Measurements from ENCODE around the gene TMEM86A.

Gene TMEM86A

DNA sequence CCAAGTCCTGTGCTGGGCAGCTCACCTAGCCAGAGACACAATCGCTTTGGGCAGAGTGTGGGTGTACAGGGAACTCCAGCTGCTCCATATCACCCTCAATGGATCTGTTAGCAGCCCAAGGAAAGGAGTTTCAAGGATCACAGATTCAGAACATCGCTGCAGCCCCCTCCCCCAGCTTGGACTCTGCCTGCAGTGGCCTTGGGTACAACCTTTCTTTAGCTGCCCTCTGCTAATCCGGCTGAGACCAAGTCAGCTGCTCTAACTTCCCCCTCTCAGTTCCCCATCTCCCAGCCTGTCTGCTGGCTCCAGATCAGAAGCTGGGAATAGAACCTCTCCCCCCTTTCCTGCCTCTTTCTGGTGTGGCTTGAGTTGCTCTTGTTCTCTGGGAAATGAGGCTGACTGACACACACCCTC lies 1.3 kb downstream of the TMEM86A start:
- no peak for DNase-seq (ENCODE audit: extremely low read depth in 1 of 2, low read depth in 1 of 2)

DNA sequence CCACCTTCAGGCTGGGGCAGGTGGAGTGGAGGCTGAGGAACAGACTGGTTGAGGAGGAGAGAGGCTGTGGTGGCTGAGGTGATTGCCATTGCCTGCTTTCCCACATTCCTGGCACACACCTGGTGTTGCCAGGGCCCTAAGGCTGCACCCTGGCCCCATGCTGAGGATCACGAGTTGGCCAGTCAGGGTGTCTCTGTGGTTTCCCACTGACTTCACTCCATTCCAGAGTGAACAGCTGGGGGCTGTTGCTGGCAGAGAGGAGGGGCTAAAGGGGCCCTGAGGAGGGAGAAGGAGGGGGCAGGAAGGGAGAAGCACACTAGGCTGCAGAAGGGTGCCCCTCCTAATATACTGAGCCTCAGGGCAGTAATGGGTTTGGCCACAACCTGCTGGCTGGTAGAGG lies 1.8 kb downstream of the TMEM86A start:
- DNase-seq (ENCODE audit: extremely low read depth in 1 of 2, low read depth in 1 of 2): no peak

DNA sequence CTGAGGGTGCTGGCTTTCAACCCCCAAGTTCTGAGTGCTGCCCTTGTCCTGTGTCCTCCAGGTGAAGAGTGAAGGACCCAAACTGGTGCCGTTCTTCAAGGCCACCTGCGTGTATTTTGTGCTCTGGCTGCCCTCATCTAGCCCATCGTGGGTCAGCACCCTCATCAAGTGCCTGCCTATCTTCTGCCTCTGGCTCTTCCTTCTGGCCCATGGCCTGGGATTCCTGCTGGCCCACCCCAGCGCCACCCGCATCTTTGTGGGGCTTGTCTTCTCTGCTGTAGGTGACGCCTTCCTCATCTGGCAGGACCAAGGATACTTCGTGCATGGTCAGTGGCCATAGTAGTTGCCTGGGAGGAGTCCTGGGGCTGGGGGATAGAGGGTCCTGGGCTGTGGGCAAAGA lies 2.3 kb downstream of the TMEM86A start:
- no peak for DNase-seq (ENCODE audit: extremely low read depth in 1 of 2, low read depth in 1 of 2)

DNA sequence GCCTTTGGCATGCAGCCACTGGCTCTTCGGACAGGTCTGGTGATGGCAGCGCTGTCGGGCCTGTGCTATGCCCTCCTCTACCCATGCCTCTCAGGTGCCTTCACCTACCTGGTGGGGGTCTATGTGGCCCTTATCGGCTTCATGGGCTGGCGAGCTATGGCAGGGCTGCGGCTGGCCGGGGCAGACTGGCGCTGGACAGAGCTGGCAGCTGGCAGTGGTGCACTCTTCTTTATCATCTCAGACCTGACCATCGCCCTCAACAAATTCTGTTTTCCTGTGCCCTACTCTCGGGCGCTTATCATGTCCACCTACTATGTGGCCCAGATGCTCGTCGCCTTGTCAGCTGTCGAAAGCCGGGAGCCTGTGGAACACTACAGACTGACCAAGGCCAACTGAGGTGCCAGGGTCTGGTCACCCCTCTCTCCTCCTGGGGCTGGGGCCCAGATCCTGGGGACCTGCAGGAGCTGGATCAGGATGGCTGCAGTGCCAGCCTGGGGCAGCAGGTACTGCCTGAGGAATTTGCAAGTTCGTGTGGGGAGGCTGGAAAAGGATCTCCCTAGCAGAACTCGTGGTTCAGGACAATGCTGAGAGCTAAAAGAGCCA lies 3.1 kb downstream of the TMEM86A start:
- DNase-seq (ENCODE audit: extremely low read depth in 1 of 2, low read depth in 1 of 2): no peak

DNA sequence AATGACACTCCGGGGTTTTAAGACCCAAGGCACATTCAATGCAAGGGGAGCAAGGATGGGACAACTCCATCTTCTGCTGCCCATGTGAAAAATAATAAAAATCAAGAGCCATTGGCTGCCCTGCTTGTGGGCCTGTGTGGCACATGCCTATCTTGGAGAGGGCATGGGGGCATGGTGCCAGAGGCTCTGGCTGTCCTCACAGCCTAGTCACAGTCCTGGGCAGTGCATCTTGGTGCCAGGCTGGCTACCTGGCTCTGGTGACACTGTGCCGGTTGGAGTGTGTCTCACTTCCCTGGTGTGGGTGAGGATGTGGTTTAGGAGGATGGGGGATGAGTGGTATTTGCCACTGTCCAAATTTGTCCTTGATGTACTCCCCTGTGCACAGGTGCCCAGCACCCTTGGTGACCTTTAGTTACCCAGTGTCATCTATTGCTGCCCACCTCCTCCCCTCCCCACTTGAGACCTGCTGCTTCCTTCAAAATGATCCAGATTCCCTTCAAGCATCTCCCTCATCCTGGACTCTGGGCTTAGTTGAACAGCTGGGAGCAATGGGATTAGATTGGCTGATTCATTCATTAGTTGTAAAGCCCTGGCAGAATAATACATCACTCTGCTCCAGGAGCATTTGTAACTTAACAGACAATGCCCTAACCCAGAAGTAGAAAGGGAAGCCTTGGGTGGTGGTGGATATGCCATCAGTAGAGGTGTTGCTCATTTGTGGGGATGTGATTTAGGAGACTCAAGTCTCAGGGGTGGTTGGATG lies 4.6 kb downstream of the TMEM86A start:
- no peak for DNase-seq (ENCODE audit: extremely low read depth in 1 of 2, low read depth in 1 of 2)

DNA sequence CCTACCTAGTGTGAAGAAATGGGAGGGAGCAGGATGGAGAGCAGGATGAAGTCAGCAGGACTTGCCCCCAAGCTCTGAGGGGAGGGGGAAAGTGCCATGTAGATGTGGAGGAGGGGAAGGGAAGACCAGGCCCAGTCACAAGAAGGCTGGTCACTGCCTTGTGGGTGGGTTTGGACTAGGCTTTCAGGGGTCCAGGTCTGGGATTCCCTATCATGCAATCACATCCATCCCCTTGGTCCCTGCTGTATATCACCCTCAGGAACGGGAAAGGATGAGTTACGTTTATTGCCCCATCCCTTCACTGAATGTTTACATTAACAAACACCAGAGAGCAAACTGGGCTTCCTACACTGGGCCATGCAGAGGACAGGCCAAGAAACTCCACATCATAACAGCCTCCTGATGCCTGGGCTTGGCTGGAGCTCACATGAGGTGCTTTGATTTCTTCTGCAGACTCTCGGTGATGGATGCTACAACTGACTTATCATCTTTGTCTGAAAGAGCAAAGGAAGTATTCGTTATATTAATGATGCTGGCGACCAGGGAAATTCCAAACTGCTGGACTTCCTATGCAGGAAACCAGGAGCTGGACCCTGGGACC lies 5.6 kb downstream of the TMEM86A start:
- DNase-seq (ENCODE audit: extremely low read depth in 1 of 2, low read depth in 1 of 2): no peak

DNA sequence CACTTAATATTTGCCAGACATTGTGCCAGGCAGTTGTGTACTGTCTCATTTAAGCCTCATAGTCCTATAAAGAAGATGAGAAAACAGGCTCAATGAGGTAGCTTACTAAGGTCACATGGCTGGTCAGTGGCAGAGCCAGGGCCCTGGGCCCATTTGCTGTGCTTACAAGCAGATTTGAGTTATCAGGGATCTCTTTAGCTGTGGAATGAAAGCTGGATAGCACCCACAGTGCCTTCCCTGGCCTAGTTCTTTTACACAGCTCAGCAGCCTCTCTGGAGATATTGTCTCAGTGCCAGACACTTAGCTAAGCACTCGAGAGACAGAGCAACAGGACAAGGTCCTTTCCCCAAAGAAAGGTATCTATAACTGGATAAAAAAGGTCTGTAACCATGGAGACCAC lies 6.1 kb downstream of the TMEM86A start:
- DNase-seq (ENCODE audit: extremely low read depth in 1 of 2, low read depth in 1 of 2): no peak

DNA sequence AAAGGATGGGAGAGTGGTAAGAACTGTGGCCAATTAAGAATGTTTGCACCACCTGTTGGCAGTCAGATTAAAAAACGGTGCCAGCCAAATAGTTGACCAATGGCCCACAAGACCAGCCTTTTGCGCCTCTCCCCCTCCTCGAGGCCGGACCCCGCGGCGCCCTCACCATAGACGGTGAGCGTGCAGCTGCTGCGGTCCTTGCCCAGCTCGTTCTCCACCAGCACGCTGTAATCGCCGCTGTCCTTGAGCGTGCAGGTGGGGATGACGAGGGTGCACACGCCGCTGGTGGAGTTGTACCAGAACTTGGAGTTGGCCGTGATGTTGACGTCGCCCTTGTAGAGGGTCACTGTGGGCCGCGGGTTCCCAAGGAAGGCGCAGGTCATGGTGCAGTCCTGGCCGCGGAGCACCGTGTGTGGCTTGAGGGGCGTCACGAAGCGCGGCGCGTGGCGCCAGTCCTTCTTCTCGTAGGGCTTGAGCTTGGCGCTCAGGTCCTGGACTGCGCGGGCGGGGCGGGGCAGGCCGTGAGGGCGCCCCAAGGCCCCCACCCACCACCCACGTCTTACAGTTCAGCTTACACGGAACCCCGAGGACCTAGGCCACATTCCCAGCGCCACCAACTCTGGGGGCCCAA lies 7.2 kb downstream of the TMEM86A start:
- DNase-seq (ENCODE audit: extremely low read depth in 1 of 2, low read depth in 1 of 2): no peak

DNA sequence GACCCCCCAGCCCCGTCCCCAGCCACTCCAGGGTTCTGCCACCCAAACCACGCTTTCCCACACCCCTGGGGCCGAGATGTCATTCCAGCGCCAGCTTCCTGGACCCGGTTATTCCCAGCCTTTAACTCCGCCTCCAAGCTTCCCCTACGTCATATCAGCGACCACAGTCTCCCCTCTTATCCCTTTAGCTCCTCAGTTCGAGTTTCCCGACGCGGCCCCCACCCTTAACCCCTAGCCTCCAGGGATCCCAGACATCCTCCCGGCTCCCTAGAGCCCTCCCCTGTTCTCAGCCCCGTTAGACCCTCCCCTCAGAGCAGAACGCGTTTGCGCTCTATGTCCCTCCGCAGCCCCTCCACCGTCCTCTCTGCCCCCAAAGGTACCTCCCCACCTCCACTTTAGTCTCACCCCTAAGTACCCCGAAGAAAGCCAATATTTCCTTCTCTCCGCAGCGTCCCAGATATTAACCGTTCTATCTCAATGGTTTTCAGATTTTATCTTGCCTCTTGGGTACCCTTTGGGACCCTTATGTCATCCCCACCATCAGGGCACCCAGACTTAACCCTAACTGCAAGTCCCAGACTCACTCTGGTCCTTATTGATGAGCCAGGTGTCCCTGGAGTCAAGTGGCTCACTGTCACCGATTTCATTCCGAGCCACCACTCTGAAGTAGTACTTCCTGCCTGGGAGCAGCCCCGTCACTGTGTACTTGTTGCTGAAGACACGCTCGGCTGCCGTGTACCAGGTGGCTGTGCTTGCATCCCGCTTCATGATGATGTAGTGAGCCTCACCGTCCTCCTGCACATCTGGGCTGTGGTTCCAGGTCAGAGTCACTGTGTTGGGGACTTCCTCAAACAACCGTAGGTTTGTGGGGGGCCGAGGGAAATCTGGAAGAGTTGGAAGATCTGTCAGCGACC lies 8.0 kb downstream of the TMEM86A start:
- DNase-seq (ENCODE audit: extremely low read depth in 1 of 2, low read depth in 1 of 2): peak in 1 of 2 donors; percentile 35

DNA sequence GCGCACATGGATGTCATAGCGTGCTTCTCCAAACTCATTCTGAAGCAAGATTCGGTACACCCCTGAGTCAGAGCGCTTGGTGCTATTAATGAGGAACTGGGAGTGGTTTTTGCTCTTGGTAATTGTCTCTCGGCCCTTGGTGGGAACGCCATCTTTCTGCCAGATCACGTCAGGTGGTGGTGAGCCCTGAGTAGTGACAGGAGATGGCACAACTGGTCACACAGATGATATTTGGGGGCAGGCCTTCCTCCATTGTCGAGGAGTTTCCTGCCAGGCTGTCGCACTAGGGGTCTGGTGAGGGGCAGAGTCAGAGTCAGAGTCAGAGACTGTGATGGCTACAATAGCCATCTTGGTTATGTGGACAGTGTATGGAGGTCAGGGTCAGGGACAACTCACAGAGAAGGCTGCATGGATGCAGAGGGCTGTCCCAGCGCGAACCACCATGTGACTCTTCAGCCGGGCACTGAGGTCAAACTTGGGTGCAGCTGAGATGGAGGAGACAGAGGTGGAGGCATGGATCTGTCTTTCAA lies 9.3 kb downstream of the TMEM86A start:
- DNase-seq (ENCODE audit: extremely low read depth in 1 of 2, low read depth in 1 of 2): no peak

DNA sequence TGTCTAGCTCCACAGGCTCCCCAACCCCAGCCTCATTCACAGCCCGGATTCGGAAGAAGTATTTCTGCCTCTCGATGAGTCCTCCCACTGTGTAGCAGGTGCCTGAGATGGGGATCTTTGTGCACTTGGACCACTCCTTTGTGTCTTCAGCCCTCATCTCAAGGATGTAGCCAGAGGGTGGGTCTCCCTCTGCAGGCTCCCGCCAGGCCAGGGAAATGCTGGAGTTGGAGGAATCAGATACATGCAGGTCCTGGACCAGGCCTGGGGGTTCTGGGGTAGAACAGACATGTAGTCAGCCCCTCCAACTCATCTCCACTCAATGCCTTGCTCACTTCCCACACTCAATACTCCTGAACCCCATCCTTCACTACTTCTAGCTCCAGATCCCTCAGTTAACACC lies 10.8 kb downstream of the TMEM86A start:
- no peak for DNase-seq (ENCODE audit: extremely low read depth in 1 of 2, low read depth in 1 of 2)

DNA sequence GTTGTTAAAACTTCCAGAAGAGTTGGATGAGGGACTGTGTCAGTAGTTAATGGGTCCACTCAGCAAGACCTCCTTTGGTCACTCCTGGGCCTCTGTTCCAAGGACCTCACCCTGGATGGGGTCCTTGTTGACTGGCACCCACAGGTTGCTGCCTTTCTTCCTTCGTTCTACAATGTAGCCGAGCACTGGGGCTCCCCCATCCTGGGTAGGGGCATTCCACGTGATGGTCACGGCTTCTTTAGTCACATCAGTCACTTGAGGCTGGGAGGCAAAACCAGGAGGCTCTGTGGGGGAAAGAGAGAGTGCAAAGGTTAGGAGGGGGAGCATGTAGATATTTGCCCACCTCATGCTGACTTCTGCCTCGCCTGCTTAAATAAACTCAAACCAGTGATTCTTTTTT lies 12.0 kb downstream of the TMEM86A start:
- DNase-seq (ENCODE audit: extremely low read depth in 1 of 2, low read depth in 1 of 2): no peak

DNA sequence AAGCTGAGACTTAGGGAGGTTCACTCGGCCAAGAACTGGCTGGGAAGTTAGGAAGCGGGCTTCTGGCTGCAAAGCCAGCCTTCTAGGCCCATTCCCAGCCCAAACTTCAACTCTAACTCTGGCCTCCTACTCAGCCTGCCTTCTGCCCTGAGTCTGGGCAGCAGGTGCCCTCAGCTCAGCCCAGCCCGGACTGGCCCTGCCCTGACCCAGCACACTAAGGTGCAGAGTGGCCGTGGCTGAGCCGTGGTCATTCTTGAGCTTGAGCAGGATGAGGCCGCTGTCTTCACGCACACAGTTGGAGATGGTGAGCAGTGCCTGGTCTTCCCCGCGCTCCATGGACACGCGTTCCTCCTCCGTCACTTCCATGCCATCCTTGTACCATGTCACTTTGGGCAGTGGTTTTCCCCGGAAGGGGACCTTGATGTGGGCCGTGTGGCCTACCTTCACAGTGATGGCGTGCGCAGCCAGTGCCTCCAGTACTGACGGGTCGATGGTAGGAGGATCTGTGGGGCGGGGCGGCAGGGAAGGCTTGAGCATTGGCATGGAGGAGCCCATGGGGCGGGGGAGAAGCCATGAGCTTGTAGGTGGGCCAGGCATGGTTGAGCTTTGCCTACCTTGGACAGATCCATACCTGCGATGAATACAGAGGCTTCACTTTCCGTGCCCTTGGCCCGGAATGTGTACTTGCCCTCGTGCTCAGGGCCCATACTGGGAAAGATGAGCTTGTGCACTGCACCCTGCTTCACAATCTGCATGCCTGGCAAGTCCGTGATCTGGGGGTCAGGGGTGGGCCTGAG lies 15.3 kb downstream of the TMEM86A start:
- no peak for DNase-seq (ENCODE audit: extremely low read depth in 1 of 2, low read depth in 1 of 2)

DNA sequence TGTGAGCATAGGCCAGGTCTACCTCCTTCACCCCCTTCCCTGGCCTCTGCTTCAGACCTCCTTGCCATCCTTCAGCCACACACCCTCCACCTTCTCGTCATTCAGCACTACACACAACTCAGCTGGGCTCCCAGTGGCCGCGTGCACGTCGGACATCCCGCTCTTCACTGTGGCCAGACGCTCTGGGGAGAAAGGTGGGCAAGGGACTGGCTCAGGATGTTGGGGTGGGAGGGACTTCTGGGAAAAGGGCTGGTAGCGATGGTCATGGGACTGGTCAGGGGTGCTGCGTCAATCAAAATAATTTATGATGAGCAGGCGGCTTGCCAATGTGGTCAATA lies 15.8 kb downstream of the TMEM86A start:
- no peak for DNase-seq (ENCODE audit: extremely low read depth in 1 of 2, low read depth in 1 of 2)

DNA sequence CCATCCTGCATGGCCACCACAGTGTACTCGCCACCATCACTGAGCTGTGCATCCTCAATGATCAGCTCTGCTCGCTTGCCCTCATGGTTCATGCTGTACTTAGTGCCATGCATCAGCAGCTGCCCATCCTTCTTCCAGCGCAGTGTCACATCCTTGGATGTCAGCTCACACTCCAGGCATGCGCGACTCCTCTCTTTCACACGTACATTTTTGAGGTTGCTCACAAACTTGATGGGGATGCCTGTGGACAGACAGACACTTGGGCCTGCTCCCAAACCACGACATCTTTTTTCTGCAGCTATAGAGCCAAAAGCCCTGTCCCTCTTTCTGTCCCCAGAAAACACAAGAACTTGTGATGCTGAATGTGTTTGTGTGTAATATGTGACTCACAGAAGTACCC lies 16.9 kb downstream of the TMEM86A start:
- DNase-seq (ENCODE audit: extremely low read depth in 1 of 2, low read depth in 1 of 2): no peak

DNA sequence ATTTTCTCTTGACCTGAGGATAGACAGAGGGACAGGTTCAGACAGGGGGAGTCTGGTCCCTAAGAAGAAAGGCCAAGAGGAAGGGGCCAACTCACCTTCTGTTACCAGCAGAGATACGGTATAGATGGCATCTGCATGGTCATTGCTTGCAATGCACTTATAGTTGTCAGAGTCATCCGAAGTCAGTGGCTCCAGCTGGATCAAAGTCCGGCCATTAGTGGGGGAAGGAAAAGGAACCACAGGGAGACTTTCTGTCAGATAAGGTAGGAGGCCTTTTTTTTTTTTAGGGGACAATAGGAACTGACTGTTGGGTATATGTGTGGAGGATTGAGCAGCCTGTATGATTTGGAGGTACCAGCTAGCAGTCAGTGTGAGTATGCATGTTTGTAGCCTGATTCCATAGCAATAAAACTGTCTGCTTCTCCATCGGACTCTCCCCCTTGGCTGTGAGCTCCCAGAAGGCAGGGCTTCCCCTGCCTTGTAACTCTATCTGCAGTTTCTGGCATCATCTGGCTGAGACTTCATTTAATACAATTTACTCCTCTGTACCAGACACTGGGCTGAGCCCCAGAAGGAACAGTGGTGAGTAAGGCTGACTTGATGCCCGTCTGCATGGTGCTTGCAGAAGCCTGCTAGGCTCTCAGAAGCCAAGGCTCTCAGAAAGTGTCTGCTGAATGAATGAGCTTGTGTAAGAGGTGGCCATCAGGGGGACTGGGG lies 21.7 kb downstream of the TMEM86A start:
- no peak for DNase-seq (ENCODE audit: extremely low read depth in 1 of 2, low read depth in 1 of 2)

DNA sequence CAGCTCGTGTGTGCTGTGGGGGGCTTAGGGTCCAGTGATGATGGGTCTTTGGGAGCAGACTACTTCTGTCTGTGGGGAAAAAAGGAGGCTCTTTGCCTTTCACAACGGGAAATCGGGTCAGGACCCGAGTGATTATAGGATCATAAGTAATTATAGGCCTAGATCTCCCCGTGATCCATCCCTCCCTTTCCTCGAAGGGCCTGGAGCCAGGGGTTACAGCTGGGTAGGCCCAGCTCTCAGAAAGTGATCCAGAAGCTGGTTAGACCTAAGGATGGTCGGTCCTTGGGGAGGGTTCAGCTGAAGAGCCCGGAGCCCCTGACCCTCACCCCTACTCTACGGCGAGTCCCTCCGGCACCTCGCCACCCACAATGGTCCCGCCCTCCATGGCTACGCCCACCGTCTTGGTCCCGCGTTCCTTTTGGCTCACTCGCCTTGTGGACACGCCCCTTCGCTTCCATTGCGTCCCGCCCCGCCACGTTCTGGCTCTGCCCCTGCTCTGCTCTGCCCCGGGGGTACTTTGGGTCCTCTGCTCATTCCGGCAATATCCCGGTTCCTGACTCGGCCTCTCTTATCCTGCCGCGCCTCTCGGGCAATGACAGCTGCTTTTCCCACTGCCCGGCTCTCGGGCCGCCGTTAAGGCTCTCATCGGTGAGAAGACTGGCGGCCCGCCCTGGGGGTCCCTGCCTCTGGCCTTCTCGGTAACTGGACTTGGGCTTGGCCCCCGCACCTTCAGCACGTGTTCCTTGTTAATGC lies 22.4 kb downstream of the TMEM86A start:
- DNase-seq (ENCODE audit: extremely low read depth in 1 of 2, low read depth in 1 of 2): peak; percentile 67 to 72

DNA sequence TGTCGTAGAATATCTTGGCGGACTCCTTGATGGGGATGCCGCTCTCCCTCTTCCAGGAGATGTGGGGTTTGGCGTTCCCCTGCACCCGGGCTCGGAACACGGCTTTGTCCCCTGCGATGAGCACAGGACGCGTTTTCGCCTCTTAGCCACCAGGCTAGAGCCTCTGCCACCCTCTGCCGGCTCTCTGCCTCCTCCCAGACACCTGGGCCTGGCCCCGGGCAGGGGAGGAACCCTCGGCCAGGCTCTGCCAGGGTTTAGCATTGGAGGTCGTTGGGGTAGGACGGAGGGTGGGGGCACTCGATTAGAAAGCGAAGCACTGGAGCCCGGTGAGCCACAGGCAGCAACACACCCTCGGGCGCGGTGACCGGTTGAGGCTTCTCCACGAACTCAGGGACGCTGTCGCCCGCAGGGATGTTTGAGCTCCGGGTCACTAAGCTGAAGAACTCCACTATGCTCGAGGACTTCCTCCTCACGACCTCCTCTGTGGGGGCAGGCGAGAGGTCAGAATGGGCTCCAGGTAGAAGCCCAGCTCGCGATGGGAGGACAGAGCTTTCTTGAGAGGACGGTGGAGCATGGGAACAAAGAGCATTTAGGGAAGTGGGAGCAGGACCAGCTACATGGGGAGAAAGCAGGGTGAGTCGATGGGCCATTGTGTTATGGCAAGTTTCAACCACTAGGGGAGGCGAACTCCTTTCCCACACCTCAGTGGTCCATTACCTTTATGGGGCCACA lies 23.1 kb downstream of the TMEM86A start:
- DNase-seq (ENCODE audit: extremely low read depth in 1 of 2, low read depth in 1 of 2): no peak
